Fibroblast of pulmonary artery (primary cell): ENCODE data around the gene ZNF429.

Experiments used
- DNase-seq: peaks from one replicate; pipeline ENCODE4 v3.0.0-alpha.2; 2010; ENCODE audit warnings: low read depth
- H3K4me3 ChIP-seq: replicated peaks from 2 replicates; pipeline ENCODE4 v1.5.1; 2011; ENCODE audit warnings: low read depth, mild to moderate bottlenecking, control low read depth, low read length, moderate library complexity
- CTCF ChIP-seq: IDR thresholded peaks from 2 replicates; pipeline ENCODE4 v1.5.1; 2011; ENCODE audit warnings: mild to moderate bottlenecking, control low read depth, low read length, inconsistent platforms; ENCODE audit errors: missing control alignments

Gene ZNF429

GRCh38 chr19:21588065-21588601 lies 82.7 kb downstream of the ZNF429 start:
- no peak for TF ChIP-seq CTCF
- DNase-seq: no peak
- no peak overlapping the region for H3K4me3 ChIP-seq

GRCh38 chr19:21590867-21591266 lies 85.5 kb downstream of the ZNF429 start:
- no peak for DNase-seq
- H3K4me3 ChIP-seq: no peak overlapping the region
- TF ChIP-seq CTCF: no peak

GRCh38 chr19:21593008-21593481 lies 87.6 kb downstream of the ZNF429 start:
- H3K4me3 ChIP-seq: no peak overlapping the region
- no peak for TF ChIP-seq CTCF
- DNase-seq: no peak

GRCh38 chr19:21593502-21593901 lies 88.1 kb downstream of the ZNF429 start:
- TF ChIP-seq CTCF: no peak
- no peak for DNase-seq
- no peak overlapping the region for H3K4me3 ChIP-seq

GRCh38 chr19:21593934-21594820 lies 88.8 kb downstream of the ZNF429 start:
- DNase-seq: no peak
- TF ChIP-seq CTCF: no peak
- H3K4me3 ChIP-seq: no peak overlapping the region

GRCh38 chr19:21595185-21595584 lies 89.8 kb downstream of the ZNF429 start:
- no peak for TF ChIP-seq CTCF
- DNase-seq: no peak
- no peak overlapping the region for H3K4me3 ChIP-seq
